ENCODE measurements around the gene CA5B.

The CA5B gene

GRCh38 chrX:15834827-15835595 is 96.9 kb downstream of the CA5B start:
- TF ChIP-seq CTCF (IDR thresholded peaks at IDR 0.05; ENCODE audit: low read depth, low read length), result no peak
- DNase-seq (ENCODE audit: extremely low read depth, low read depth), result no peak

Data from AG09319 (cell line).